CD4-positive, alpha-beta memory T cell (primary cell): ENCODE data around the gene HSD17B11. TPM values are rescaled to one million over a fixed set of nuclear protein-coding genes. Genes with fewer than 3 reads are reported as not detected.
"Not testable (repeated sequence)": the region's sequence is repeated elsewhere in the genome, so short reads cannot be mapped to it uniquely, and the experiment has no call there.

Experiments
- CTCF ChIA-PET: fragments of 350-600 bp; sonication (Branson Sonifier 250); formaldehyde crosslinking; loops from one replicate; lab custom pipeline; 2021; ENCODE audit warnings: inconsistent platforms; ENCODE audit not compliant: partially characterized antibody; lab: Charles Lee
- POLR2A ChIA-PET: fragments of 350-600 bp; sonication (Branson Sonifier 250); formaldehyde crosslinking; loops from one replicate; lab custom pipeline; 2021; ENCODE audit not compliant: partially characterized antibody; lab: Charles Lee
- DNase-seq, 5 donors: peaks; one replicate each; pipeline versions ENCODE4 v3.0.0 to v3.0.0-alpha.2; 2020 to 2022; ENCODE audit warnings: mixed read lengths in 1 of 5
- H3K27ac ChIP-seq: one replicate; pipeline ENCODE4 v1.7.0; 2013; ENCODE audit warnings: low read depth, low read length
- H3K27me3 ChIP-seq: 2 replicates; pipeline ENCODE4 v1.7.0; 2013; ENCODE audit warnings: mild to moderate bottlenecking, low read length, moderate library complexity; ENCODE audit not compliant: insufficient read depth
- H3K36me3 ChIP-seq: 2 replicates; pipeline ENCODE4 v1.7.0; 2013; ENCODE audit warnings: mild to moderate bottlenecking, low read length, moderate library complexity; ENCODE audit not compliant: insufficient read depth
- H3K4me1 ChIP-seq: 2 replicates; pipeline ENCODE4 v1.7.0; 2013; ENCODE audit warnings: mild to moderate bottlenecking, low read length, moderate library complexity; ENCODE audit not compliant: insufficient read depth
- H3K4me3 ChIP-seq, 2 donors: one replicate each; pipeline ENCODE4 v1.7.0; 2013; ENCODE audit warnings: low read length in 2 of 2, mild to moderate bottlenecking in 1 of 2
- H3K9me3 ChIP-seq, 2 donors: one replicate each; pipeline ENCODE4 v1.7.0; 2013; ENCODE audit warnings: low read length in 2 of 2, control low read depth in 1 of 2; ENCODE audit not compliant: control insufficient read depth in 1 of 2
- H3K27ac Mint-ChIP-seq, 7 donors: one replicate each; pipeline ENCODE4 v1.8.0; 2020 to 2021; ENCODE audit warnings: mixed read lengths in 7 of 7, mild to moderate bottlenecking in 6 of 7, inconsistent platforms in 3 of 7, moderate library complexity in 3 of 7
- H3K27me3 Mint-ChIP-seq, 2 donors: one replicate each; pipeline ENCODE4 v1.8.0; 2020 to 2021; ENCODE audit warnings: mixed read lengths in 2 of 2
- H3K36me3 Mint-ChIP-seq, 2 donors: one replicate each; pipeline ENCODE4 v1.8.0; 2020 to 2021; ENCODE audit warnings: mixed read lengths in 2 of 2, inconsistent platforms in 1 of 2, mild to moderate bottlenecking in 1 of 2
- H3K4me1 Mint-ChIP-seq, 4 donors: one replicate each; pipeline ENCODE4 v1.8.0; 2020 to 2021; ENCODE audit warnings: mixed read lengths in 4 of 4, mild to moderate bottlenecking in 1 of 4
- H3K4me3 Mint-ChIP-seq, 8 donors: one replicate each; pipeline ENCODE4 v1.8.0; 2020 to 2021; ENCODE audit warnings: mixed read lengths in 8 of 8, mild to moderate bottlenecking in 7 of 8, moderate library complexity in 6 of 8, inconsistent platforms in 3 of 8
- H3K9me3 Mint-ChIP-seq, 8 donors: one replicate each; pipeline ENCODE4 v1.8.0; 2020 to 2021; ENCODE audit warnings: mixed read lengths in 8 of 8, mild to moderate bottlenecking in 5 of 8, inconsistent platforms in 3 of 8, moderate library complexity in 1 of 8
- intact Hi-C: fragments of 100-400 bp; cut with micrococcal nuclease; formaldehyde crosslinking; loops from one replicate; pipeline ENCODE4 v1.15.1; 2023
- polyA plus RNA-seq, 2 donors: library from polyadenylated mRNA; unstranded; fragments of 300-500 nt; fragmentation: Illumina TruSeq; gene quantifications; one replicate each; pipeline ENCODE4 v1.2.3, GENCODE V29; 2021
- total RNA-seq, 2 experiments: library from RNA; stranded (reverse); gene quantifications; one replicate each; pipeline ENCODE4 v1.2.3, GENCODE V29; 2021

Gene HSD17B11
- total and polyA plus RNA-seq, 4 experiments from 2014 or later: 69.2 to 130 (median 69.8) TPM

- Histone ChIP-seq H3K4me3 (no peak overlapping the region), H3K27ac (no peak overlapping the region), H3K36me3 (no peaks in the 10 kb centered on the region), H3K4me1 (peaks cover 47% of the 10 kb centered on the region), H3K9me3 (no peaks in the 10 kb centered on the region), H3K27me3 (no peaks in the 10 kb centered on the region)
- no peaks in the 10 kb centered on the region for H3K27me3 Mint-ChIP-seq
- peak overlapping the region in 5 of 7 donors; percentile 10 to 85 (median 27) for H3K27ac Mint-ChIP-seq
- peaks cover 22 to 42% of the 10 kb centered on the region in 2 donors for H3K36me3 Mint-ChIP-seq
- intact Hi-C loops: no loop called here
- peaks cover 0 to 2% (median 0%) of the 10 kb centered on the region in 8 donors for H3K9me3 Mint-ChIP-seq
- CTCF ChIA-PET: interaction anchor here (9.5 kb wide), 1 partner anchor 11 kb away, joined by 90 read pairs; no protein-coding TSS in a partner anchor
- no peak for DNase-seq
- POLR2A ChIA-PET: no interaction called here
- peaks cover 52 to 78% (median 64%) of the 10 kb centered on the region in 4 donors for H3K4me1 Mint-ChIP-seq
- peak overlapping the region in 7 of 8 donors; percentile 28 to 74 (median 43) for H3K4me3 Mint-ChIP-seq
Observed at GRCh38 chr4:87387237-87387636, 3.8 kb downstream of the HSD17B11 start.

GRCh38 chr4:87384466-87385132 is 6.4 kb downstream of the HSD17B11 start:
- H3K4me1 Mint-ChIP-seq: peaks cover 47 to 66% (median 52%) of the 10 kb centered on the region in 4 donors
- H3K27me3 Mint-ChIP-seq, H3K9me3 ChIP-seq, H3K36me3 ChIP-seq, H3K9me3 Mint-ChIP-seq, H3K27ac ChIP-seq, H3K4me3 ChIP-seq, H3K27me3 ChIP-seq, POLR2A ChIA-PET, intact Hi-C loops, DNase-seq: not testable (repeated sequence)
- peak overlapping the region in 3 of 7 donors; percentile 27 to 38 (median 36) for H3K27ac Mint-ChIP-seq
- peaks cover 26 to 44% of the 10 kb centered on the region in 2 donors for H3K36me3 Mint-ChIP-seq
- CTCF ChIA-PET: interaction anchor here (1.2 kb wide), 1 partner anchor 9 kb away, joined by 3 read pairs; no protein-coding TSS in a partner anchor
- H3K4me1 ChIP-seq: peaks cover 38% of the 10 kb centered on the region
- H3K4me3 Mint-ChIP-seq: peak overlapping the region in 2 of 8 donors; percentile 21 to 31

- H3K4me3 ChIP-seq: no peak overlapping the region
- peaks cover 21 to 44% of the 10 kb centered on the region in 2 donors for H3K36me3 Mint-ChIP-seq
- ChIA-PET POLR2A (no interaction called here), CTCF (interaction anchor here (2.3 to 14.0 kb wide), 2 partner anchors 8 to 86 kb away, joined by 13 to 266 read pairs; partner anchors contain the start of gene HSD17B11)
- H3K9me3 ChIP-seq: no peaks in the 10 kb centered on the region
- peaks cover 0 to 2% (median 0%) of the 10 kb centered on the region in 8 donors for H3K9me3 Mint-ChIP-seq
- peaks cover 24% of the 10 kb centered on the region for H3K4me1 ChIP-seq
- peak overlapping the region in 1 of 8 donors; percentile 17 for H3K4me3 Mint-ChIP-seq
- H3K27me3 ChIP-seq: no peaks in the 10 kb centered on the region
- peaks cover 35 to 51% (median 39%) of the 10 kb centered on the region in 4 donors for H3K4me1 Mint-ChIP-seq
- H3K27me3 Mint-ChIP-seq: no peaks in the 10 kb centered on the region
- no peak overlapping the region for H3K27ac ChIP-seq
- H3K27ac Mint-ChIP-seq: peak overlapping the region in 6 of 7 donors; percentile 4 to 81 (median 16)
- intact Hi-C loops: no loop called here
- H3K36me3 ChIP-seq: peaks cover 7% of the 10 kb centered on the region
- no peak for DNase-seq
Observed at GRCh38 chr4:87382931-87383330, 8.1 kb downstream of the HSD17B11 start.

- peak overlapping the region in 3 of 7 donors; percentile 17 to 65 (median 43) for H3K27ac Mint-ChIP-seq
Observed at GRCh38 chr4:87382116-87382515, 8.9 kb downstream of the HSD17B11 start.

GRCh38 chr4:87377816-87378215 is 13.2 kb downstream of the HSD17B11 start:
- H3K4me1 Mint-ChIP-seq: peaks cover 5 to 11% (median 6%) of the 10 kb centered on the region in 4 donors
- no peaks in the 10 kb centered on the region for H3K9me3 Mint-ChIP-seq
- DNase-seq: no peak
- peaks cover 19 to 32% of the 10 kb centered on the region in 2 donors for H3K36me3 Mint-ChIP-seq
- no peak overlapping the region for H3K27ac ChIP-seq
- H3K4me1 ChIP-seq: no peaks in the 10 kb centered on the region
- H3K27me3 ChIP-seq: no peaks in the 10 kb centered on the region
- intact Hi-C loops: loop anchor here (10.0 kb wide), 2 partner anchors 47 to 457 kb away; partner anchors contain the start of genes MEPE and NUDT9
- CTCF ChIA-PET: interaction anchor here (3.3 to 14.0 kb wide), 3 partner anchors 12 to 91 kb away, joined by 42 to 266 read pairs (median 90); partner anchors contain the start of genes HSD17B11 and NUDT9
- H3K27me3 Mint-ChIP-seq: no peaks in the 10 kb centered on the region
- POLR2A ChIA-PET: interaction anchor here (1.3 kb wide), 1 partner anchor 13 kb away, joined by 3 read pairs; the partner anchor contains the start of gene HSD17B11
- H3K4me3 ChIP-seq: no peak overlapping the region
- no peaks in the 10 kb centered on the region for H3K9me3 ChIP-seq
- H3K27ac Mint-ChIP-seq: peak overlapping the region in 3 of 7 donors; percentile 10 to 39 (median 17)
- H3K36me3 ChIP-seq: peaks cover 13% of the 10 kb centered on the region
- no peak overlapping the region for H3K4me3 Mint-ChIP-seq

More at GRCh38 chr4:87382116-87382515, 8.9 kb downstream of the HSD17B11 start:
- no peak overlapping the region for H3K4me3 Mint-ChIP-seq
- Histone ChIP-seq H3K9me3 (no peaks in the 10 kb centered on the region), H3K27ac (no peak overlapping the region), H3K36me3 (peaks cover 7% of the 10 kb centered on the region), H3K27me3 (no peaks in the 10 kb centered on the region), H3K4me3 (no peak overlapping the region), H3K4me1 (peaks cover 17% of the 10 kb centered on the region)
- H3K27me3 Mint-ChIP-seq: no peaks in the 10 kb centered on the region
- ChIA-PET CTCF (interaction anchor here (2.3 to 14.0 kb wide), 2 partner anchors 9 to 87 kb away, joined by 13 to 266 read pairs; partner anchors contain the start of gene HSD17B11), POLR2A (interaction anchor here (1.2 kb wide), 1 partner anchor 9 kb away, joined by 5 read pairs; the partner anchor contains the start of gene HSD17B11)
- H3K9me3 Mint-ChIP-seq: peaks cover 0 to 2% (median 0%) of the 10 kb centered on the region in 8 donors
- no peak for DNase-seq
- intact Hi-C loops: no loop called here
- peaks cover 18 to 40% of the 10 kb centered on the region in 2 donors for H3K36me3 Mint-ChIP-seq
- H3K4me1 Mint-ChIP-seq: peaks cover 29 to 43% (median 32%) of the 10 kb centered on the region in 4 donors

- Mint-ChIP-seq H3K4me1 (peaks cover 3 to 5% (median 4%) of the 10 kb centered on the region in 4 donors), H3K9me3 (no peaks in the 10 kb centered on the region), H3K27ac (no peak overlapping the region), H3K36me3 (peaks cover 31% of the 10 kb centered on the region in 2 donors), H3K27me3 (no peaks in the 10 kb centered on the region), H3K4me3 (no peak overlapping the region)
- no peaks in the 10 kb centered on the region for H3K27me3 ChIP-seq
- no peaks in the 10 kb centered on the region for H3K4me1 ChIP-seq
- DNase-seq: peak in 3 of 5 donors; percentile 25 to 29 (median 28)
- ChIA-PET POLR2A (interaction anchor here (1.5 kb wide), 1 partner anchor 15 kb away, joined by 6 read pairs; the partner anchor contains the start of gene HSD17B11), CTCF (interaction anchor here (0.6 to 14.0 kb wide), 27 partner anchors 8 to 279 kb away, joined by 3 to 266 read pairs (median 5); partner anchors contain the start of genes HSD17B11 and NUDT9)
- H3K9me3 ChIP-seq: no peaks in the 10 kb centered on the region
- intact Hi-C loops: loop anchor here (1.0 to 10.0 kb wide), 4 partner anchors 15 to 459 kb away; partner anchors contain the start of genes HSD17B11, MEPE and NUDT9
- no peak overlapping the region for H3K4me3 ChIP-seq
- H3K36me3 ChIP-seq: peaks cover 21% of the 10 kb centered on the region
- H3K27ac ChIP-seq: no peak overlapping the region
Observed at GRCh38 chr4:87375719-87376291, 15.2 kb downstream of the HSD17B11 start.
